Measurements from ENCODE around the gene SMYD3.

- TF ChIP-seq CTCF (IDR thresholded peaks at IDR 0.05): no peak
- no peak for TF ChIP-seq POLR2A (IDR thresholded peaks at IDR 0.05)
Observed at GRCh38 chr1:245810789-245811337, 696.2 kb downstream of the SMYD3 start.
